ENCODE results near the gene TLCD3B.

TLCD3B gene, protein sequence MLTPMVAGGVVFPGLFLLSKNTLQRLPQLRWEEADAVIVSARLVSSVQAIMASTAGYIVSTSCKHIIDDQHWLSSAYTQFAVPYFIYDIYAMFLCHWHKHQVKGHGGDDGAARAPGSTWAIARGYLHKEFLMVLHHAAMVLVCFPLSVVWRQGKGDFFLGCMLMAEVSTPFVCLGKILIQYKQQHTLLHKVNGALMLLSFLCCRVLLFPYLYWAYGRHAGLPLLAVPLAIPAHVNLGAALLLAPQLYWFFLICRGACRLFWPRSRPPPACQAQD

DNA sequence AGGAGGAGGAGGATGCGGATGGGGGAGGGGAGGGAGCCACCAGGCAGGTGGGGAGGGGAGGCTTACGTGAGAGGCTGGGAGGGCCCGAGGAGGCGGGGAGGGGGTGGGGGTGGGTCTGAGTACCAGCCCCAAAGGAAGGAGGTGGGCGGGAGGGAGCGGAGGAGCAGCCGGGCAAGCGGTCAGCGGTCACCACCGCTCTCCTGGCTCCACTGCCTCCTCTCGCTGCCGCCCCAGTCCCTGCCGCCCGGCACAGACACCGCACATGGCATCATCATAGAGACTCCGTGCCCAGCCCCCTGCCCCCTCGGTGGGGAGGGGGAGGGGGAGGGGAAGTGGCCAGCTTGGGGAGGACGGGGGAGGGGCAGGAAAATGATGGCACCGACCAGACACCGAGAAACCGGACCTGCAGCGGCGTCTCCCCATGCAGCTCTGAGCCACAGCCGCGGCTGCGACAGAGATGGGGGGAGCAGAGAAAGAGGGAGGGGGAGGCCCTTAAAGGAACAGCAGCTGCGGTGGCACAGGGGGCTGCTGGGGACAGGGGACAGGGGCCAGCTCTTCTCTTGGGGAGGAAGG lies at the start of gene TLCD3B:
Gene TLCD3B (minus strand): TSS at position 431 of the 573 bp plus-strand sequence. CDS start 744 bp downstream, outside the sequence.
- no peak for DNase-seq

DNA sequence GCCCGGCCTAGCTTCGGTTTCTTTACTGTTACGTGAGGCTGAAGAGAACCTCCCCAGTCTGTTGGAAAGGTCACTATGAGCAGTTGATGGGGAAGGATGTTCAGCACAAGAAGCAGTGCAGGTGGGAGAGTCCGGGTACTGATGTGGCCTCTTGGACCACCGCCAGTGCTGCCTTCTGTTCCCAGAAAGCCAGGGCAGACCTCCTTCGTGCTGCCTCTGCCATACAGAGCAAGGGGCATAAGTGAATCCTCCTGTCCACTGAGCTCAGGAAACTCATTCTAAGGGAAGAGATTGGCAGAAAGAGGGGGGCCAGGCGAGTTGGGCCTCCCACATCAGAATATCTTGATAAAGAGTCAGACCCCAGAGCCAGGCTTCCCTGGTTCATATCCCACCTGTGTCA lies 48.4 kb upstream of the TLCD3B start:
- DNase-seq, result no peak

DNA sequence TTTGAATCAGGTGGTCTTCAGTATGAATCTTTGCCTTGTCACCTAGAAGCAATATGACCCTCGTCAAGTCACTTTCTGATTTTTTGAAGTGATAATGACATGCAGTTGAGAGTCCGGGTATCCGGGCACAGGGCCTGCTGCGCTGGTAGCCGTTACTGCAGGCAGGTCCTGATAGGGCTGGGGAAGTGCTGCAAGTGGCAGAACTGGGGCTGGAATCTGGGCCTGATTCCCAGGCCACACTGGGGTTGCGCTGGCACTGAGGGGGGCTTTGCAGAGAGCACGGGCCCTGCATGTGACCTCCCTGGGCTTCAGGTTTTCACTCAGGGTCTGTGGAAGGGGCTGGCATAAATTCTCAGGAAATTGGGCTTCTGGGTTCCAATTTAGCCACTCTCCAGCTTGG lies 47.7 kb upstream of the TLCD3B start:
- no peak for DNase-seq

DNA sequence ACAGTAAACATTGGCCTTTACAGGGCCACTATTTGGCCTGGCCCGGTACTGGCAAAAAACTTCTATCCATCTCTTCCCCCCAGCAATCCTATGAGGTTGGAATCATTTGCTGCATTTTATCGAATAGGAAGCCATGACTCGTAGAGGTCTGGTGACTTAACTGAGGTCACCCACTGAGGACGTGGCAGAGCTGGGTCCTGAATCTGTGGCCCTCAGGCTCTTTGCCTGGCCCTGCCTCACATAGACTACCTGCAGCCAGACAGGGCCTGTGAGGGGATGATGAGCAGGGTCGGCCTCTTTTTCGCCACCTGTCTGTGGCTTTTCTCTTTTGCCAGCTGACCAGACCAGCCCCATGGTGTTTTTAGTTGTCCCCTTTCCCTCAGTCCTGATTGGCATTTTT lies 46.6 kb upstream of the TLCD3B start:
- DNase-seq, result no peak

DNA sequence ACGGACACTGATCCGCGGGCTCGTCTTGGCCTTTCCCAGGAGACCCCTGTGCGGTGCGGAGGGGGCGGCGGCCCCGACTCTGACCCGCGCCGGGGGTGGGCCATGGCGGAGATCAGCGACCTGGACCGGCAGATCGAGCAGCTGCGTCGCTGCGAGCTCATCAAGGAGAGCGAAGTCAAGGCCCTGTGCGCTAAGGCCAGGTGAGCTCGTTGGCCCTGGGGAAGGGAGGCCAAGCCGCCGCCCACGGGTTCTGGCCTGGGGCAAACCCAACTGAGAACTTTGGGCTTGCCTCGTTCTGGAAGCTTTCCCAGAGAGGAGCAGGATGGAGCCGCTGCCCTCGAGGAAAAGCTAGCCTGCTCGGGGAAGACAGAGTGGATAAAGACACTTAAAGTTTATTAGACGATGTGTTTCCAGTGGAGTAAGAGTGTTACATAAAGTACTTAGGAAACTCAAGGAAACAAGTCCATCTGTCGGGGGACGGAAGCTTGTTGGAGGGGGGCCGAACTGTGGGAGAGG lies 45.3 kb upstream of the TLCD3B start:
- DNase-seq, result peak; percentile 45

DNA sequence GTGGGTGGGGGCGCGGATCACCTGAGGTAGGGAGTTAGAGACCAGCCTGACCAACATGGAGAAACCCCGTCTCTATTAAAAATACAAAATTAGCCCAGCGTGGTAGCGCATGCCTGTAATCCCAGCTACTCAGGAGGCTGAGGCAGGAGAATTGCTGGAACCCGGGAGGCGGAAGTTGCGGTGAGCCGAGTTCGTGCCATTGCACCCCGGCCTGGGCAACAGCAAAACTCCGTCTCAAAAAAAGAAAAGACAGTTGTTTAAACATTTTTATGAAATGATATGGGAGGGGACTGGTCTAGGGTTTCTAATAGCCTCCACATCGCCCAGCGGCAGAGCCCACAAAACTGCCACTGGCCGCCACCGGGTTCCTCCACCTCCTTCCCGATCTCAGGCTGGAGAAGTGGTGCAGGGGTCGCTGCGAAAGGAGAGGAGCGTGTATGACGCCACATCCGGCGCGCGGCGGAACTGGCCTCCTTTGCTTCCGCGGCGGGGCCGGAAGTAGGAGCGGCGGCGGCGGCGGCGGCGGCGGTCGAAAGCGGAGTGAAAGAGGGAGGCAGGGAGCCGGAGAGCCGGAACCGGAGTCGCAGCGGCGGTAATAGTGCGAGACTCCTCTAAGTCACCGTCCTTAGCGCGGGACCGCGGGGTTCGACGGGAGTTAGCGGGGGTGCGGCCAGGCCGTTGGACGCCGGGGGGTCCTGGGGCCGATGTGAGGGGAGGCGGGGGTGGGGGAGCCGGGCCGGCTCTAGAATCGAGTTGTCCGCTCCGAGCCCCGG lies 44.6 kb upstream of the TLCD3B start, which contains the start of gene PPP4C:
Gene PPP4C (plus strand): TSS at position 492 of the 773 bp plus-strand sequence. CDS start 384 bp downstream, outside the sequence.
- DNase-seq, result peak; percentile 91

DNA sequence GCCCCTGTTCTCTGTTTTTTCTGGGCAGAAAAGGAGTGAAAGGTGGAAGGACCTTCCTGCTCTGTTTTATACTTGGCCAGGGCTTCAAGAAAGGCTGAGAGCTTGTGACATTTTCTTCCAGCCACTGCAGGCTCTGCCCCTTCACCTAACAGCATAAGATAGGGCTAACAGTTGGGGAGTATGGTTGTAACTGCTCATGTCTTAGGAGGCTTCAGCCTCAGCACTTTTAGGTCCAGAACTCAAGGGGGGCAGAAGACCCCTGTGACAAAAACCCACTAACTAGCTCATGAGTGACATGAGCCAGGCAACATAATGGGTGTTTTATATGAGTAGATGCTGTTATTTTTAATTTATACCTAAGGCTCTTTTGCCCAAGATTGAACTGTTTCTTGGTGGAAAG lies 39.4 kb upstream of the TLCD3B start:
- DNase-seq, result no peak

DNA sequence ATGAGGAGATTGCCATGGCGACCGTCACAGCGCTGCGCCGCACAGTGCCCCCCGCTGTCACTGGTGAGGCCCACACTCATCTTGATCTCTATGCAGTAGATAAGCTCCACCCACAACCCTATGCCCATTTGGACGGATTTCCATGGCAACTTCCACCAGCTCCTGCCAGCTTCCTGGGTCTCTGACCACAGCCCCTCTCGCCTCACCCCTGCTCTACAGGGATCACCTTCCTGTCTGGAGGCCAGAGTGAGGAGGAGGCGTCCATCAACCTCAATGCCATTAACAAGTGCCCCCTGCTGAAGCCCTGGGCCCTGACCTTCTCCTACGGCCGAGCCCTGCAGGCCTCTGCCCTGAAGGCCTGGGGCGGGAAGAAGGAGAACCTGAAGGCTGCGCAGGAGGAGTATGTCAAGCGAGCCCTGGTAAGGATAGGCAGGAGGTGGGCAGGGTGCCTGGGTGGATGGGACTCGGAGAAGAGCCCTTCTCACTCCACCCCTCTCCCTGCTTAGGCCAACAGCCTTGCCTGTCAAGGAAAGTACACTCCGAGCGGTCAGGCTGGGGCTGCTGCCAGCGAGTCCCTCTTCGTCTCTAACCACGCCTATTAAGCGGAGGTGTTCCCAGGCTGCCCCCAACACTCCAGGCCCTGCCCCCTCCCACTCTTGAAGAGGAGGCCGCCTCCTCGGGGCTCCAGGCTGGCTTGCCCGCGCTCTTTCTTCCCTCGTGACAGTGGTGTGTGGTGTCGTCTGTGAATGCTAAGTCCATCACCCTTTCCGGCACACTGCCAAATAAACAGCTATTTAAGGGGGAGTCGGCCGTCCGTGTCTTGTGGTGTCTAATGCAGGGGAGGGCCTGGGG lies 38.8 kb upstream of the TLCD3B start:
- no peak for DNase-seq

DNA sequence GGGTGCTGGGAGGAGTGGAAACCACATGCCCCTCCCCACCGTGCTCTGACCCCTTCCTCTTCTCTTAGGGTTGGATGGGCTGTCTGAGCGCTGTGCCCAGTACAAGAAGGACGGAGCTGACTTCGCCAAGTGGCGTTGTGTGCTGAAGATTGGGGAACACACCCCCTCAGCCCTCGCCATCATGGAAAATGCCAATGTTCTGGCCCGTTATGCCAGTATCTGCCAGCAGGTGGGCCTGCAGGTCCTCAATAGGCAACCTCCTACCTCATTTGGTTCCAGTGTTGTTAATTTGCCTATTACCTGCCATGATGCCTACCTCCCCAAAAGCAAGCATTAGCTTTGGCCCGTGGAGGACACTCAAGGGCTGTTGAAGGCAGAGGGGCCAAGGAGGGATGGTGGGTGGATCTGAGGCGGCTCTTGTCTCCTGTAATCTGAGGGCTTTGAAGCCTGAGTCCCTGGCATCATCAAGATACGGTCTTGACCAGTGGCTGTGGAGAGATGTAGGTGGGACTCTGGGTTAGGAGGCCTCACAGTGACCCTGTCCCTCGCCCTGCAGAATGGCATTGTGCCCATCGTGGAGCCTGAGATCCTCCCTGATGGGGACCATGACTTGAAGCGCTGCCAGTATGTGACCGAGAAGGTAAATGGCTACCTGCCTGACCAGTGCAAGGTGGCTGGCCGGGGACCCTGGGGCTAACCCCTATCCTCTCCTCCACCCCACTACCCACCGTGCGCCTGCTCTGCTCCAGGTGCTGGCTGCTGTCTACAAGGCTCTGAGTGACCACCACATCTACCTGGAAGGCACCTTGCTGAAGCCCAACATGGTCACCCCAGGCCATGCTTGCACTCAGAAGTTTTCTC lies 37.9 kb upstream of the TLCD3B start:
- DNase-seq, result no peak

DNA sequence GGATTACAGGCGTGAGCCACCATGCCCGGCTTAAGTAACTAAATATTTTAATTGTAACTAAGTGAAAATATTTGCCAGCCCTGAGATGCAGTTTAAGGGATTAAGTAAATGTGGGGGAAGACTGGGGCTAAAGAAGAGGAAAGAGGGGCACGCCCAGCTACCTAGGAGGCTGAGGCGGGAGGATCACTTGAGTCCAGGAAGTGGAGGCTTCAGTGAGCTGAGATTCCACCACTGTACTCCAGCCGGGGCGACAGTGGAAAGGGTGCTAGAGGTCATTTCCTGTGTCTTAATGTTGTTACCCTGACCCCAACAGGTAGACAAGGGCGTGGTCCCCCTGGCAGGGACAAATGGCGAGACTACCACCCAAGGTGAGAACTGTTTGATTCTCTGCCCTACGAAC lies 37.3 kb upstream of the TLCD3B start:
- no peak for DNase-seq

DNA sequence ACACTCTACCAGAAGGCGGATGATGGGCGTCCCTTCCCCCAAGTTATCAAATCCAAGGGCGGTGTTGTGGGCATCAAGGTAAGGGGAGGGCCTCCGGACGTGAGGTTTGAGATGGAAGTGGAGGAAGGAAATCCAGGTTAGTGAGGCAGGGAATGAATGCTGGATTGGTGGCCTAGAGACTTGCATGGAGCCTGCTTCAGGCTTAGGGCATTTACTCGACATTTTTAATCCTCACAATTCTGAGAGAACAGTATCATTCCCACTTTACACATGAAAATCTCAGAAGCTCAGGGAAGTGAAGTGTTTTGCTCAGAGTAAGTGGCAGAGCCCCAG lies 36.5 kb upstream of the TLCD3B start:
- no peak for DNase-seq

DNA sequence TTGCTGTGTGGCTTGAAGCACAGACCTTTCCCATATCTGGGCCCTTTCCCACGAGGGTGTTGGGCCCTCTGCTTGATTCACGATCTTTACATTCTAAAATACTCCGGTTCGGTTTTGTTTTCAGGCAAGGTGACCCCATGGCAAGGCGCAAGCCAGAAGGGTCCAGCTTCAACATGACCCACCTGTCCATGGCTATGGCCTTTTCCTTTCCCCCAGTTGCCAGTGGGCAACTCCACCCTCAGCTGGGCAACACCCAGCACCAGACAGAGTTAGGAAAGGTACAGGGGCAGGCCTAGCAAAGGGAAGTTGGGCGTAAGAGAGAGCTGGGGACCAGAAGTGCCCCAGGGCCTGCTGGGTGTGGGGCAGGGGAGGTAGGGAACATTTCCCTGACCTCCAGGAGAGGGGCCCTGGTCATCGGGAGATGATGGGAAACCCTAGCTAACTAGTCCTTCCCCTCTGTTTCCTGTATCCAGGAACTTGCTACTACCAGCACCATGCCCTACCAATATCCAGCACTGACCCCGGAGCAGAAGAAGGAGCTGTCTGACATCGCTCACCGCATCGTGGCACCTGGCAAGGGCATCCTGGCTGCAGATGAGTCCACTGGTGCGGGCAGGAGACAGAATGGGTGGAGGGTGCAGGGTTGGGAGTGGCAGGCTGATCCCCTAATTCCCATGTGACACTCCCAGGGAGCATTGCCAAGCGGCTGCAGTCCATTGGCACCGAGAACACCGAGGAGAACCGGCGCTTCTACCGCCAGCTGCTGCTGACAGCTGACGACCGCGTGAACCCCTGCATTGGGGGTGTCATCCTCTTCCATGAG lies 35.9 kb upstream of the TLCD3B start:
- DNase-seq, result no peak

DNA sequence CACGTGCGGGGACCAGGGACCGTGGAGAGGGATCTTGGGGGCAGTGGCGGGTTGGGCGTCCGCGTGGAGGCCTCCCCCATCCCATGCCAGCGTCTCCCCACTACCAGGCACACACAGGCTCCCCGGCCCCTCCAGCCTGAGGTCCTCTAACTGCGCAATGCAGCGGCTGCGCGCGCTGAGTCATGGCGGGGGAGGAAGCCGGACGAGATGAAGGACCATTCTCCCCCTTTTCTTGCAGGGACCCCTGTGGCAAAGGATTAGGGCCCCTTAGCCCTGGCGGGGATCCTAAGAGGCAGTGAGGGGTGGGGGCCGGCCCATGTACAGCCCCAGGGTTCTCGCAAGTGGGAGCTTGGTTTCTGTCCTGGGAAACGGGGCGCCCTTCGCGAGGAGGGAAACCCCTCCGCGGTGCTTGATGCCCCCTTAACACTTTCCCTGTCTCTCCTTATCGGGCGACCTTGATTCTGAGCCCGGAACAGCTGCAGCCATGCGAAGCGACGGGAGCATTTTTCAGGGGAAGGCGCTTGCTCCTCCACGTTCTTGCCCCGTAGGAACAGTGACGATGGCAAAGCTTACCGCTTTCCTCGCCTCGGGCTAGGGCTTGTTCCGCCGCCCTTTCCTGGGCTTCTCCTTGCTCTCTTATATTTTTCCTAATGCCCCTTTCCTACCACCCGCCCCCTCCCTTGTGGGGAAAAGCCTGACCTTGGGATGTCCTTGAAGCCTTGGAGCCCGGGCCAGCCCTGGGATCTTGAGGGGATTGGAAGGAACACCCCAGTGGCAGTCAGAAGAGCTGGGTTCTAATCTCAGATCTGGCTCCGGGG lies 35.1 kb upstream of the TLCD3B start:
- no peak for DNase-seq

DNA sequence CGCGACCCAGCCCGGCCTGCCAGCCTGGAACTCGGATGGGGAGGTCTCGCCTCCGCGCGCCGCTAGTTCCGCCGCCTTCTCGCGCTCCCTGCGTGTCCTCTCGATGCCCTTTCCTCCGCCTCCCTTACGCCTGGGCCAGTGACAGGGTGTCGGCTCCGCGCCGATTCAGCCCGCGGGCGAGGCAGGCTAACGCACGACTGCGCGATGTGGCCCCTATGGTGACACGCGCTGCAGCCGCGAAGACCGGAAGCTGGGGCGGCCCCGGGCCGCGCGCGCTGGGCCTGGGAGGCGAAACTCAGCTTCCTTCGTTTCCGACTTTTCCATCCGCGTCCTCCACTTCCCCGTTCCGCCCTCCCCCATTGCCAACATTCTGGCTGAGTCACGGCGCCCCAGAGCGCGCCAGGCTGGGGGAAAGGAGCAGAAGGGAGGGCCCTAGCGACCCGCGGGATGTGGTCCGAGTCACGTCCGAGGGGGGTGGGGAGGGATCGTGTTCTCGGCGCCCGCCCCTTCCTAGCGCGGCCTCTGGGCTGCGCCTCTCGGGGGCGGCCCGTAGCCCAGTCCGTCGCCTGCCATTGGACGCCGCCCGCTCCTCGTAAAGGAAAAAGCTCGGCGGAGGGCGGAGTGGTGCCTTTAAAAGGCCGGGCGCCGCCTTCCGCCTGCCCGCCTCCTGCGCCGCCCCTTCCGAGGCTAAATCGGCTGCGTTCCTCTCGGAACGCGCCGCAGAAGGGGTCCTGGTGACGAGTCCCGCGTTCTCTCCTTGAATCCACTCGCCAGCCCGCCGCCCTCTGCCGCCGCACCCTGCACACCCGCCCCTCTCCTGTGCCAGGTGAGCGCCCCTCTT lies 34.3 kb upstream of the TLCD3B start, which contains the start of gene ALDOA:
Gene ALDOA (plus strand): TSS at position 659 of the 841 bp plus-strand sequence. CDS start 1,138 bp downstream, outside the sequence.
- DNase-seq, result peak; percentile 95

DNA sequence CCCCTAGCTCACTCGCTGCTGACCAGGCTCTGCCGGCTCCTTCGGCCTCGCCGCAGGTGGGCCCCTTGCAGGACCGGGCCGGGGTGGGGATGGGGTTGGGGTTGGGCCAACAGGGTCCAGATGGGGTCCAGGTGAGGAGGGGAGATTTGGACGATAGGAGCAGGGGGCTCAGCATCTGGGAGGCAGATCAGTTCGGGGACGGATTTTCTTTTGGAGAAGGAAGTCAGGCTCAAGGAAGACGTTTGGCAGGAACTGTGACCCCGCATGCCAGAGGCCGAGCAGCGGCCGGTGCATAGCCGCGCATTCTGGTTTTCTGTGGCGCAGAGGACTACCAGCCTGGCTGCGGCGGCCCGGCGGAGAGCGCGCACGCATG lies 33.6 kb upstream of the TLCD3B start:
- DNase-seq, result no peak

DNA sequence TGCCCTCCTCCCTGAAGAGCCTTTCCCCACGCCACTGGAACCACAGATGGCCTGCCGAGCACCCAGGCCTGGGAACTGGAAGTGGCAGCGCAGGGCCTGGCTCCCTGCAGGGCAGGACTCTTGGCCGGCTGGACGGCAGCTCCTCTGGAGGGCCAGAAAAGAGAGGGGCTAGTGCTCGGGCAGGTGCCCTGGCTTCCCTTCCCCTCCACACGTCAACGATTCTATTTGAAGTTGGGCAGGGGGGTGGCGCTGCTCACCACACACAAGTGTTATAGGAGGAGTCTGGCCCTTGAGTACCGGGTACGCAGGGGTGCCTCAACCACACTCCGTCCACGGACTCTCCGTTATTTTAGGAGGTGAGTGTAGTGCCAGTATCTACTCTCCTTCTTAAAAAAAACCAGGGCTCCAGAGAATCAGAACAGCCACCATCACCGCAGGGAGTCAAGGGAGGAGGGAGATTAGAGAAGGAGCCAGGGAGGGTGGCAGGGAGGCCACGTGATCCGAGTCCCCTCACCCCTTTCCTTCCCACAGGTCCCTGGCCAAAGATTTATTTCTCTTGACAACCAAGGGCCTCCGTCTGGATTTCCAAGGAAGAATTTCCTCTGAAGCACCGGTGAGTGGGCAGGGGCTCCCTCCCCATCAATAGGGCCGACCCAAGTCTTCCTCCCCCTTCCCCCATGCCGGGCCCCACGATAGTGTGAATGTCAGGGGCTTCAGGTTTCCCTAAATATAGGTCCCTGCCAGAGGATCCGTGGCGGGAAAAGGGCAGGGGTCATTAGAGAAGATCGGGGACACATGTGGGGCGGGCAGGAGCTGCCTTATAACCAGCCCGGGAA lies 33.0 kb upstream of the TLCD3B start:
- DNase-seq, result peak; percentile 67

DNA sequence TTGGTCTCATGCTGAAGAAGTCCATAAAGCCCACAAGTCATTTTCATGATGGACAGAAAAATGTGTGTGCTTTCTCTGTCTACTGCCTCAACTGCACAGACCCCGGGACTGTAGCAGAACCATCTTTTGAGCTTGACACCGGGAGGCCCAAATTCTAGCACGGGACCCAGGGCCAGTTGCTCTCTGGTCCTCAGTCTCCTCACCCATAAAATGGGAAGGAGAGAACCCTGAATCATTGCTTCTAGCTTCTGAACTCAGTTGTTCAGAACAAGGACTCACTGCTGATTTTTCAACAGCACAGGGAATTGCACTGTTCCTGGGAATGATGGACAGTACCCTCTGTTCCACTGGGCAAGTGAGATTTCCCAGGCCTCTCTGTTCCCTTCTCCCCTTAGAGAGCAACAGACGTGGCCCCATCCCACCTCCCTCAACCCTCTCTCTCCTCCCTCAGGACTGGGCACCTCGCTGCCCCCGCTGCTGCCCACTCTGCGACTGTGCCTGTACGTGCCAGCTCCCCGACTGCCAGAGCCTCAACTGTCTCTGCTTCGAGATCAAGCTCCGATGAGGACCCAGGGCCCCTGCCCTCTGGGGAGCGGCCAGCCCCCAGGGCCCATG lies 32.3 kb upstream of the TLCD3B start:
- no peak for DNase-seq

Data from activated CD4-positive, CD25-positive, alpha-beta regulatory T cell treated with anti-CD3 and anti-CD28 coated beads, Interleukin-2, amount 50 U/mL, for 72 hours (primary cell).